Loucy (cell line): Measurements from ENCODE around the gene CORO7.

Experiments used
- EZH2phosphoT487 ChIP-seq: fragments of 200-600 bp; IDR thresholded peaks from 2 replicates; pipeline ENCODE4 v1.6.1; 2018; ENCODE audit warnings: antibody characterized with exemption, mild to moderate bottlenecking, moderate library complexity, borderline replicate concordance
- TF ChIP-seq, protein P1 (sequence below): fragments of 200-600 bp; sonication (generic); conservative IDR thresholded peaks from 2 replicates; pipeline ENCODE4 v1.5.1; 2014; ENCODE audit warnings: mild to moderate bottlenecking, antibody characterized with exemption, low read length

DNA sequence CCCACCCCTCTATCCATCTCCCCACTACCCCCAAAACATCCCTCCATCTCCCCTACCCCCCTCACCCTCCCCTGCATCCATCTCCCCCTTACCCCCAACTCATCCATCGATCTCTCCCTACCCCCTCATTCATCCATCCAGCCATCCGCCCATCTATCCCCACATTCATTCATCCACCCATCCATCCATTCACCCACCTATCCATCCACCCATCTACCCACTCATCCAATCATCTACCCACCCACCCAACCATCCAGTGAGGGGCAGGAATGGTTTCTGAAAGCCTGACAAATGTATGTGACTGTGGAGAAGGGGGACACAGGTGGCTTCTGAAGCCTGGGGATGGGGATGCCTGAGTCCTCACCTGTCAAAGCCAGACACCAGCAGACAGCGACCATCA, 56.5 kb downstream of the CORO7 start:
- TF ChIP-seq, protein P1, sequence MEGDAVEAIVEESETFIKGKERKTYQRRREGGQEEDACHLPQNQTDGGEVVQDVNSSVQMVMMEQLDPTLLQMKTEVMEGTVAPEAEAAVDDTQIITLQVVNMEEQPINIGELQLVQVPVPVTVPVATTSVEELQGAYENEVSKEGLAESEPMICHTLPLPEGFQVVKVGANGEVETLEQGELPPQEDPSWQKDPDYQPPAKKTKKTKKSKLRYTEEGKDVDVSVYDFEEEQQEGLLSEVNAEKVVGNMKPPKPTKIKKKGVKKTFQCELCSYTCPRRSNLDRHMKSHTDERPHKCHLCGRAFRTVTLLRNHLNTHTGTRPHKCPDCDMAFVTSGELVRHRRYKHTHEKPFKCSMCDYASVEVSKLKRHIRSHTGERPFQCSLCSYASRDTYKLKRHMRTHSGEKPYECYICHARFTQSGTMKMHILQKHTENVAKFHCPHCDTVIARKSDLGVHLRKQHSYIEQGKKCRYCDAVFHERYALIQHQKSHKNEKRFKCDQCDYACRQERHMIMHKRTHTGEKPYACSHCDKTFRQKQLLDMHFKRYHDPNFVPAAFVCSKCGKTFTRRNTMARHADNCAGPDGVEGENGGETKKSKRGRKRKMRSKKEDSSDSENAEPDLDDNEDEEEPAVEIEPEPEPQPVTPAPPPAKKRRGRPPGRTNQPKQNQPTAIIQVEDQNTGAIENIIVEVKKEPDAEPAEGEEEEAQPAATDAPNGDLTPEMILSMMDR = no peak
- TF ChIP-seq EZH2phosphoT487 = no peak
